ENCODE measurements around the gene CA12. TPM values are rescaled to one million over a fixed set of nuclear protein-coding genes. Genes with fewer than 3 reads are reported as not detected.
A peak's percentile ranks its signal among the peaks of the same experiment; 100 is the strongest.

CA12 gene
- total and polyA plus RNA-seq, 8 donors, result 7.5 to 49.6 (median 25.9) TPM

GRCh38 chr15:63396152-63396928, 14.7 kb upstream of the CA12 start:
- no peaks in the 10 kb centered on the region for H3K36me3 ChIP-seq
- peak overlapping the region in 2 of 4 donors; percentile 21 to 69 for H3K27ac ChIP-seq
- peaks cover 0 to 16% (median 5%) of the 10 kb centered on the region in 3 donors for H3K4me1 ChIP-seq
- peak; percentile 65 to 87 (median 78) for ATAC-seq
- intact Hi-C loops (cut with DNase I), result no loop called here
- H3K27me3 ChIP-seq, result no peaks in the 10 kb centered on the region
- DNase-seq, result no peak
- WGBS, 2 donors, result 59 to 75% methylated on average over 8 of the region's 8 CpGs
- H3K4me3 ChIP-seq, result no peak overlapping the region
- TF ChIP-seq CTCF (IDR thresholded peaks at IDR 0.05), result no peak
- no peak for FAIRE-seq
- no peaks in the 10 kb centered on the region for H3K9me3 ChIP-seq

- H3K27me3 ChIP-seq, result no peaks in the 10 kb centered on the region
- no peaks in the 10 kb centered on the region for H3K36me3 ChIP-seq
- FAIRE-seq (no peak), ATAC-seq (peak in 3 of 4 donors; percentile 4 to 23 (median 14)), DNase-seq (no peak)
- intact Hi-C loops (cut with DNase I), result no loop called here
- no peaks in the 10 kb centered on the region for H3K9me3 ChIP-seq
- peaks cover 0 to 21% (median 5%) of the 10 kb centered on the region in 3 donors for H3K4me1 ChIP-seq
- no peak for TF ChIP-seq CTCF (IDR thresholded peaks at IDR 0.05)
- H3K4me3 ChIP-seq, result no peak overlapping the region
- 57 to 69% methylated on average over 4 of the region's 4 CpGs for WGBS, 2 donors
- peak overlapping the region in 2 of 4 donors; percentile 5 to 69 for H3K27ac ChIP-seq
Measured at GRCh38 chr15:63395730-63396151, 14.1 kb upstream of the CA12 start.

- TF ChIP-seq CTCF (IDR thresholded peaks at IDR 0.05), result no peak
- Histone ChIP-seq H3K4me1 (peaks cover 7 to 34% (median 9%) of the 10 kb centered on the region in 3 donors), H3K9me3 (no peaks in the 10 kb centered on the region), H3K4me3 (peak overlapping the region in 2 of 4 donors; percentile 0 to 10), H3K27ac (peak overlapping the region in 1 of 4 donors; percentile 23), H3K36me3 (no peaks in the 10 kb centered on the region), H3K27me3 (no peaks in the 10 kb centered on the region)
- ATAC-seq (no peak), DNase-seq (no peak), FAIRE-seq (no peak)
- 44 to 70% methylated on average over 7 of the region's 7 CpGs for WGBS, 2 donors
- intact Hi-C loops (cut with DNase I), result no loop called here
Measured at GRCh38 chr15:63392361-63393009, 10.8 kb upstream of the CA12 start.

- intact Hi-C loops (cut with DNase I), result no loop called here
- TF ChIP-seq CTCF (IDR thresholded peaks at IDR 0.05), result no peak
- ATAC-seq (no peak), DNase-seq (no peak), FAIRE-seq (no peak)
- H3K9me3 ChIP-seq, result no peaks in the 10 kb centered on the region
- H3K27me3 ChIP-seq, result no peaks in the 10 kb centered on the region
- H3K36me3 ChIP-seq, result no peaks in the 10 kb centered on the region
- 59 to 86% methylated on average over 6 of the region's 6 CpGs for WGBS, 2 donors
- H3K4me3 ChIP-seq, result peak overlapping the region in 2 of 4 donors; percentile 0 to 10
- H3K4me1 ChIP-seq, result peaks cover 7 to 34% (median 8%) of the 10 kb centered on the region in 3 donors
- H3K27ac ChIP-seq, result peak overlapping the region in 1 of 4 donors; percentile 23
Measured at GRCh38 chr15:63391669-63392360, 10.2 kb upstream of the CA12 start.
